Mesendoderm (in vitro differentiated cells): ENCODE results near the gene HTR3D.

Experiments used
- DNase-seq: peaks from one replicate; pipeline ENCODE4 v3.0.0; 2013
- H2AK5ac ChIP-seq: 2 replicates; pipeline ENCODE4 v1.6.1; 2013; ENCODE audit warnings: low read length, inconsistent platforms
- H2BK120ac ChIP-seq: 2 replicates; pipeline ENCODE4 v1.6.1; 2013; ENCODE audit warnings: low read depth, mild to moderate bottlenecking, low read length, moderate library complexity, mixed read lengths
- H2BK15ac ChIP-seq: replicated peaks from 2 replicates; pipeline ENCODE4 v1.6.1; 2013; ENCODE audit warnings: low read depth, mild to moderate bottlenecking, moderate library complexity
- H2BK5ac ChIP-seq: 2 replicates; pipeline ENCODE4 v1.6.1; 2013; ENCODE audit warnings: low read length, inconsistent platforms
- H3K18ac ChIP-seq: 2 replicates; pipeline ENCODE4 v1.6.1; 2013; ENCODE audit warnings: mild to moderate bottlenecking, low read length, mixed read lengths
- H3K23ac ChIP-seq: one replicate; pipeline ENCODE4 v1.6.1; 2013; ENCODE audit warnings: low read length
- H3K27ac ChIP-seq: 2 replicates; pipeline ENCODE4 v1.5.1; 2013; ENCODE audit warnings: low read depth, mild to moderate bottlenecking, inconsistent platforms, low read length, moderate library complexity
- H3K27me3 ChIP-seq: 2 replicates; pipeline ENCODE4 v1.6.1; 2013; ENCODE audit warnings: low read length, control low read depth, mild to moderate bottlenecking, inconsistent platforms; ENCODE audit not compliant: insufficient read depth, poor library complexity
- H3K36me3 ChIP-seq: 2 replicates; pipeline ENCODE4 v1.6.1; 2013; ENCODE audit warnings: low read length, inconsistent platforms; ENCODE audit not compliant: control insufficient read depth, insufficient read depth
- H3K4ac ChIP-seq: one replicate; pipeline ENCODE4 v1.6.1; 2013; ENCODE audit warnings: low read depth, mild to moderate bottlenecking, low read length, moderate library complexity
- H3K4me1 ChIP-seq: 2 replicates; pipeline ENCODE4 v1.6.1; 2013; ENCODE audit warnings: low read depth, low read length, inconsistent platforms; ENCODE audit not compliant: control insufficient read depth
- H3K4me2 ChIP-seq: 2 replicates; pipeline ENCODE4 v1.6.1; 2013; ENCODE audit warnings: low read length
- H3K4me3 ChIP-seq: 2 replicates; pipeline ENCODE4 v1.5.1; 2013; ENCODE audit warnings: mild to moderate bottlenecking, low read length
- H3K56ac ChIP-seq: one replicate; pipeline ENCODE4 v1.6.1; 2013; ENCODE audit warnings: low read length
- H3K79me1 ChIP-seq: 2 replicates; pipeline ENCODE4 v1.6.1; 2013; ENCODE audit warnings: low read length, inconsistent platforms
- H3K79me2 ChIP-seq: 2 replicates; pipeline ENCODE4 v1.6.1; 2013; ENCODE audit warnings: mild to moderate bottlenecking, low read length; ENCODE audit not compliant: control insufficient read depth, insufficient read depth
- H3K9ac ChIP-seq: 2 replicates; pipeline ENCODE4 v1.6.1; 2013; ENCODE audit warnings: low read length, inconsistent platforms
- H4K5ac ChIP-seq: one replicate; pipeline ENCODE4 v1.6.1; 2013; ENCODE audit warnings: low read length
- H4K8ac ChIP-seq: one replicate; pipeline ENCODE4 v1.6.1; 2013; ENCODE audit warnings: low read depth, mild to moderate bottlenecking, control low read depth, low read length, moderate library complexity
- WGBS: extraction: QIAGEN DNeasy Blood & Tissue Kit; methylation state at CpG from one replicate; pipeline ENCODE4 v1.1.7; 2013; ENCODE audit warnings: low lambda C conversion rate, missing lambda C conversion rate; ENCODE audit not compliant: insufficient coverage; ENCODE audit errors: extremely low coverage; 5-methylcytosine and 5-hydroxymethylcytosine counted together

HTR3D gene

GRCh38 chr3:183988216-183988790 lies 43.2 kb upstream of the HTR3D start:
- H3K79me1 ChIP-seq = no peaks in the 10 kb centered on the region
- H3K23ac ChIP-seq = no peak overlapping the region
- no peak overlapping the region for H3K4me2 ChIP-seq
- no peak overlapping the region for H4K5ac ChIP-seq
- H2BK120ac ChIP-seq = no peak overlapping the region
- H3K4ac ChIP-seq = no peak overlapping the region
- WGBS = no CpG with 5 or more reads among the region's 16 CpGs
- H3K18ac ChIP-seq = no peak overlapping the region
- H3K4me3 ChIP-seq = no peak overlapping the region
- no peak overlapping the region for H3K56ac ChIP-seq
- no peaks in the 10 kb centered on the region for H3K4me1 ChIP-seq
- H3K79me2 ChIP-seq = no peaks in the 10 kb centered on the region
- H3K27me3 ChIP-seq = no peaks in the 10 kb centered on the region
- H2BK15ac ChIP-seq = no peak overlapping the region
- no peak for DNase-seq
- no peak overlapping the region for H3K27ac ChIP-seq
- H3K9ac ChIP-seq = no peak overlapping the region
- no peak overlapping the region for H2BK5ac ChIP-seq
- H3K36me3 ChIP-seq = peaks cover 5% of the 10 kb centered on the region
- no peak overlapping the region for H2AK5ac ChIP-seq
- no peak overlapping the region for H4K8ac ChIP-seq

- H3K4me2 ChIP-seq = no peak overlapping the region
- no peaks in the 10 kb centered on the region for H3K27me3 ChIP-seq
- H3K36me3 ChIP-seq = peaks cover 3% of the 10 kb centered on the region
- no peak overlapping the region for H3K4me3 ChIP-seq
- no peaks in the 10 kb centered on the region for H3K4me1 ChIP-seq
- H3K56ac ChIP-seq = no peak overlapping the region
- no peak overlapping the region for H4K5ac ChIP-seq
- H3K18ac ChIP-seq = no peak overlapping the region
- H3K27ac ChIP-seq = no peak overlapping the region
- no peak overlapping the region for H2BK120ac ChIP-seq
- no peak overlapping the region for H2AK5ac ChIP-seq
- DNase-seq = no peak
- no CpG with 5 or more reads among the region's 5 CpGs for WGBS
- H2BK15ac ChIP-seq = no peak overlapping the region
- no peak overlapping the region for H3K23ac ChIP-seq
- H3K79me2 ChIP-seq = no peaks in the 10 kb centered on the region
- H3K4ac ChIP-seq = no peak overlapping the region
- no peaks in the 10 kb centered on the region for H3K79me1 ChIP-seq
- H4K8ac ChIP-seq = no peak overlapping the region
- no peak overlapping the region for H2BK5ac ChIP-seq
- H3K9ac ChIP-seq = no peak overlapping the region
These were observed 40.1 kb upstream of the HTR3D start for GRCh38 chr3:183991403-183991802.

- no peak overlapping the region for H3K27ac ChIP-seq
- peaks cover 6% of the 10 kb centered on the region for H3K79me2 ChIP-seq
These were observed 29.8 kb upstream of the HTR3D start for GRCh38 chr3:184001761-184002160.

GRCh38 chr3:184002469-184002868 lies 29.1 kb upstream of the HTR3D start:
- Histone ChIP-seq H3K4me3 (no peak overlapping the region), H3K79me2 (peaks cover 6% of the 10 kb centered on the region), H3K4me1 (peaks cover 6% of the 10 kb centered on the region), H3K56ac (peak overlapping the region; percentile 71), H2BK120ac (peak overlapping the region; percentile 10), H4K8ac (no peak overlapping the region), H3K79me1 (peaks cover 4% of the 10 kb centered on the region), H2AK5ac (no peak overlapping the region), H3K4me2 (no peak overlapping the region), H3K4ac (peak overlapping the region; percentile 5), H3K9ac (no peak overlapping the region), H3K18ac (peak overlapping the region; percentile 24), H3K27me3 (no peaks in the 10 kb centered on the region), H3K36me3 (no peaks in the 10 kb centered on the region), H2BK5ac (peak overlapping the region; percentile 63), H3K23ac (no peak overlapping the region), H4K5ac (no peak overlapping the region), H2BK15ac (no peak overlapping the region), H3K27ac (peak overlapping the region; percentile 67)
- no CpG with 5 or more reads among the region's 11 CpGs for WGBS
- no peak for DNase-seq

More at GRCh38 chr3:184001761-184002160, 29.8 kb upstream of the HTR3D start:
- Histone ChIP-seq H3K18ac (no peak overlapping the region), H3K9ac (no peak overlapping the region), H3K23ac (no peak overlapping the region), H3K79me1 (peaks cover 4% of the 10 kb centered on the region), H3K4ac (no peak overlapping the region), H2BK15ac (no peak overlapping the region), H3K4me2 (no peak overlapping the region), H3K36me3 (no peaks in the 10 kb centered on the region), H3K4me3 (no peak overlapping the region), H3K27me3 (no peaks in the 10 kb centered on the region), H2AK5ac (no peak overlapping the region), H2BK5ac (no peak overlapping the region), H3K56ac (no peak overlapping the region), H2BK120ac (no peak overlapping the region), H4K5ac (no peak overlapping the region), H3K4me1 (peaks cover 6% of the 10 kb centered on the region), H4K8ac (no peak overlapping the region)
- WGBS = no CpG with 5 or more reads among the region's 3 CpGs
- no peak for DNase-seq

- H3K9ac ChIP-seq = no peak overlapping the region
- H4K5ac ChIP-seq = no peak overlapping the region
- H4K8ac ChIP-seq = no peak overlapping the region
- peaks cover 4% of the 10 kb centered on the region for H3K79me1 ChIP-seq
- no peak overlapping the region for H3K4me3 ChIP-seq
- no peak overlapping the region for H2BK120ac ChIP-seq
- H3K27me3 ChIP-seq = no peaks in the 10 kb centered on the region
- H2AK5ac ChIP-seq = no peak overlapping the region
- no peak overlapping the region for H2BK5ac ChIP-seq
- H3K79me2 ChIP-seq = peaks cover 6% of the 10 kb centered on the region
- no peak overlapping the region for H3K4ac ChIP-seq
- H3K4me1 ChIP-seq = peaks cover 6% of the 10 kb centered on the region
- H3K23ac ChIP-seq = no peak overlapping the region
- H3K4me2 ChIP-seq = no peak overlapping the region
- no CpG with 5 or more reads among the region's 5 CpGs for WGBS
- peak; percentile 78 for DNase-seq
- H3K36me3 ChIP-seq = no peaks in the 10 kb centered on the region
- H3K27ac ChIP-seq = peak overlapping the region; percentile 70
- no peak overlapping the region for H3K18ac ChIP-seq
- no peak overlapping the region for H3K56ac ChIP-seq
- peak overlapping the region; percentile 57 for H2BK15ac ChIP-seq
These were observed 28.2 kb upstream of the HTR3D start for GRCh38 chr3:184003187-184003967.
